Sigmoid colon (tissue), 7 donors: ENCODE results near the gene BRINP1. TPM values are rescaled to one million over a fixed set of nuclear protein-coding genes. Genes with fewer than 3 reads are reported as not detected.

Source experiments
- DNase-seq: peaks from one replicate; pipeline ENCODE4 v3.0.0-alpha.2; 2019
- H3K27ac ChIP-seq, 4 donors: fragments of 200-600 bp; sonication (generic); one replicate each; pipeline ENCODE4 v1.5.1; 2016 to 2019; ENCODE audit warnings: mild to moderate bottlenecking in 1 of 4
- H3K27me3 ChIP-seq, 3 donors: fragments of 200-600 bp; sonication (generic); one replicate each; pipeline ENCODE4 v1.5.1; 2019; ENCODE audit warnings: mild to moderate bottlenecking in 1 of 3
- H3K36me3 ChIP-seq, 4 donors: fragments of 200-600 bp; sonication (generic); one replicate each; pipeline ENCODE4 v1.5.1; 2016 to 2019
- H3K4me1 ChIP-seq, 4 donors: fragments of 200-600 bp; sonication (generic); one replicate each; pipeline ENCODE4 v1.5.1; 2017 to 2019
- H3K4me3 ChIP-seq, 4 donors: fragments of 200-600 bp; sonication (generic); one replicate each; pipeline ENCODE4 v1.5.1; 2017 to 2019; ENCODE audit warnings: mild to moderate bottlenecking in 2 of 4, moderate library complexity in 1 of 4
- H3K9me3 ChIP-seq, 4 donors: fragments of 200-600 bp in 3 of 4; sonication (generic) in 3 of 4; one replicate each; pipeline versions ENCODE4 v1.5.1 to v1.6.1; 2013 to 2019
- CTCF ChIP-seq, 4 experiments: fragments of 450-650 bp in 3 of 4; fragments of 200-600 bp in 1 of 4; IDR thresholded peaks; one replicate each; pipeline ENCODE4 v1.5.1; 2016 to 2019; ENCODE audit warnings: antibody characterized with exemption in 4 of 4, mild to moderate bottlenecking in 3 of 4, moderate library complexity in 2 of 4
- EP300 ChIP-seq, 4 donors: sonication (generic); formaldehyde crosslinking; IDR thresholded peaks; one replicate each; pipeline ENCODE4 v1.6.1; 2017; ENCODE audit warnings: antibody characterized with exemption in 4 of 4
- POLR2A ChIP-seq, 2 donors: fragments of 450-650 bp; IDR thresholded peaks; one replicate each; pipeline ENCODE4 v1.6.1; 2016; ENCODE audit warnings: antibody characterized with exemption in 2 of 2, mild to moderate bottlenecking in 2 of 2, moderate library complexity in 2 of 2
- POLR2AphosphoS5 ChIP-seq, 4 donors: sonication (generic); formaldehyde crosslinking; IDR thresholded peaks; one replicate each; pipeline ENCODE4 v1.6.1; 2017; ENCODE audit warnings: antibody characterized with exemption in 4 of 4
- WGBS, 2 donors: extraction: QIAGEN DNeasy Blood & Tissue Kit; methylation state at CpG; one replicate each; pipeline ENCODE4 v1.1.7; 2013; 5-methylcytosine and 5-hydroxymethylcytosine counted together
- intact Hi-C: fragments of 100-400 bp; cut with DNase I; formaldehyde crosslinking; loops from one replicate; pipeline ENCODE4 v1.15.1; 2023
- polyA plus RNA-seq, 3 donors: library from polyadenylated mRNA; stranded (reverse); fragments of 200-250 nt; gene quantifications; one replicate each; pipeline ENCODE4 v1.2.3, GENCODE V29; 2013
- total RNA-seq, 4 donors: library from RNA; depleted of rRNA; stranded (reverse); fragments of >200 nt; gene quantifications; one replicate each; pipeline ENCODE4 v1.1.0, GENCODE V29; 2016
- donor health status: healthy with polysubstance abuse.
- donor health status: Bipolar disorder and iron deficiency.
- donor health status: healthy.

The BRINP1 gene
- total and polyA plus RNA-seq, 7 donors = 0.19 to 0.71 (median 0.27) TPM; not detected in 3

DNA sequence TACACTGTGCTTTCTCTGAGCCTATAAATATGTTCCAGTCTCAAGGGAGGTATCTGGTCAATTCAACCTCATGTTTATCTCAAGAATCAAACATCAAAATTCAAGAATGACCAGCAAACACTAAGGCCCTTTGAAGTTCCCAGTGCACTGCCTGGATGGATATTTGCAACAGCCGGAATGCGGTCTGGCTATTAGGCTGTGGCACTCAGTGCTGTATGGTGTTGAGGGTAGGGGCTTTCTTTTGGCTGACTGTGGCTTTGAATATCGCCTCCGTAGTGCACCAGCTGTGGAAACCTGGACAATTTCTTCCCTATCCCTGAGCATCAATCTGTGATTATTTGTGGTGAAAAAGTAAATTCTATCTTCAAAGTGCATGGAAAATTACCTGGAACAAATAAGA is 220.4 kb downstream of the BRINP1 start:
- Histone ChIP-seq H3K9me3 (no peaks in the 10 kb centered on the region), H3K27ac (no peak overlapping the region), H3K4me1 (no peaks in the 10 kb centered on the region), H3K27me3 (no peaks in the 10 kb centered on the region), H3K36me3 (no peaks in the 10 kb centered on the region), H3K4me3 (no peak overlapping the region)
- WGBS, 2 donors = 70 to 84% methylated on average over 4 of the region's 4 CpGs
- intact Hi-C loops = no loop called here
- TF ChIP-seq POLR2A (IDR thresholded peaks at IDR 0.05) (no peak), CTCF (IDR thresholded peaks at IDR 0.05) (no peak), EP300 (IDR thresholded peaks at IDR 0.05) (no peak), POLR2AphosphoS5 (IDR thresholded peaks at IDR 0.05) (no peak)
- DNase-seq = no peak

DNA sequence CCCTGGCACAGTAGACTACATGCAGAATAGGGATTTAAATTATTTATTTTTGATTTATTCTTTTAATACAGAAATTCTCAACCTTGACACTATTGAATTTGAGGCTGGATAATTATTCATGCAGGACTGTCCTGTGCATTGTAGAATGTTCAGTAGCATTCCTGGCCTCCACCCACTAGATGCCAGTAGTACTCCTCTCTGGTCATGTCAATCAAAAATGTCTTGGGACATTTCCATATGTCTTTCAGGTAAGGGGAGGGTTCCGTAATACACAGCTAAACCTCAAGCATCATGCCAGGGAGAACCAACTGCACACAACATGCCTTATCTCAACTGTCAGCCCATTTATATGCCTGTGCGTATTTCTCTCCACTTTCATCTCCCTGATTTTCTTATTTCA is 231.8 kb downstream of the BRINP1 start:
- Histone ChIP-seq H3K36me3 (no peaks in the 10 kb centered on the region), H3K27ac (no peak overlapping the region), H3K9me3 (no peaks in the 10 kb centered on the region), H3K4me1 (no peaks in the 10 kb centered on the region), H3K27me3 (no peaks in the 10 kb centered on the region), H3K4me3 (no peak overlapping the region)
- no peak for DNase-seq
- intact Hi-C loops = no loop called here
- WGBS, 2 donors = 81 to 84% methylated on average over 2 of the region's 2 CpGs
- TF ChIP-seq CTCF (IDR thresholded peaks at IDR 0.05) (no peak), EP300 (IDR thresholded peaks at IDR 0.05) (no peak), POLR2AphosphoS5 (IDR thresholded peaks at IDR 0.05) (no peak), POLR2A (IDR thresholded peaks at IDR 0.05) (no peak)

GRCh38 chr9:119126040-119126439 is 243.2 kb downstream of the BRINP1 start:
- no peaks in the 10 kb centered on the region for H3K27me3 ChIP-seq
- H3K36me3 ChIP-seq = no peaks in the 10 kb centered on the region
- no peaks in the 10 kb centered on the region for H3K4me1 ChIP-seq
- WGBS, 2 donors = 37 to 70% methylated on average over 2 of the region's 2 CpGs
- DNase-seq = no peak
- H3K27ac ChIP-seq = no peak overlapping the region
- TF ChIP-seq EP300 (IDR thresholded peaks at IDR 0.05) (no peak), CTCF (IDR thresholded peaks at IDR 0.05) (no peak), POLR2AphosphoS5 (IDR thresholded peaks at IDR 0.05) (no peak), POLR2A (IDR thresholded peaks at IDR 0.05) (no peak)
- H3K9me3 ChIP-seq = no peaks in the 10 kb centered on the region
- H3K4me3 ChIP-seq = no peak overlapping the region
- intact Hi-C loops = no loop called here

- no peak for TF ChIP-seq CTCF (IDR thresholded peaks at IDR 0.05)
- no peak for TF ChIP-seq POLR2A (IDR thresholded peaks at IDR 0.05)
- no peak for TF ChIP-seq EP300 (IDR thresholded peaks at IDR 0.05)
- no peak for TF ChIP-seq POLR2AphosphoS5 (IDR thresholded peaks at IDR 0.05)
- DNase-seq = no peak
- intact Hi-C loops = no loop called here
- no peaks in the 10 kb centered on the region for H3K27me3 ChIP-seq
- no peak overlapping the region for H3K4me3 ChIP-seq
- no peaks in the 10 kb centered on the region for H3K4me1 ChIP-seq
- H3K9me3 ChIP-seq = no peaks in the 10 kb centered on the region
- H3K36me3 ChIP-seq = no peaks in the 10 kb centered on the region
- H3K27ac ChIP-seq = no peak overlapping the region
- 88 to 93% methylated on average over 1 of the region's 1 CpG for WGBS, 2 donors
Observed at GRCh38 chr9:119121899-119122298, 247.3 kb downstream of the BRINP1 start.

DNA sequence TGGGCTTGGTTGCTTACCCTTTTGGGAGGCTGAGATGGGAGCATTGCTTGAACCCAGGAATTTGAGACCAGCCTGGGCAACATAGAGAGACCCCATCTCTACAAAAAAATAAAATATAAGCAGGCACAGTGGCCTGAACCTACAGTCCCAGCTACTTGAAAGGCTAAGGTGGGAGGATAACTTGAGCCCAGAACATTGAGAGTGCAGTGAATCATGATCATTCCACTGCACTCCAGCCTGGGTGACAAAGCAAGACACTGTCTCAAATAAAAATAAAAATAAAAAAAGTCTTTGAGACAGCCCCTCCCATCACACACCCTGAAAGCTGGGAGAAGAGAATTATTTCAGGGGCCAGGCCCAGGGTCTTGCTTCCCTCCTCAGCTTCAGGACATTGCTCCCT is 251.8 kb downstream of the BRINP1 start:
- TF ChIP-seq POLR2AphosphoS5 (IDR thresholded peaks at IDR 0.05) = no peak
- TF ChIP-seq POLR2A (IDR thresholded peaks at IDR 0.05) = no peak
- TF ChIP-seq EP300 (IDR thresholded peaks at IDR 0.05) = no peak
- no peak for TF ChIP-seq CTCF (IDR thresholded peaks at IDR 0.05)
- Histone ChIP-seq H3K9me3 (no peaks in the 10 kb centered on the region), H3K4me1 (no peaks in the 10 kb centered on the region), H3K36me3 (no peaks in the 10 kb centered on the region), H3K27ac (no peak overlapping the region), H3K4me3 (no peak overlapping the region), H3K27me3 (no peaks in the 10 kb centered on the region)
- intact Hi-C loops = no loop called here
- DNase-seq = no peak
